ENCODE measurements around the gene TP63.

DNA sequence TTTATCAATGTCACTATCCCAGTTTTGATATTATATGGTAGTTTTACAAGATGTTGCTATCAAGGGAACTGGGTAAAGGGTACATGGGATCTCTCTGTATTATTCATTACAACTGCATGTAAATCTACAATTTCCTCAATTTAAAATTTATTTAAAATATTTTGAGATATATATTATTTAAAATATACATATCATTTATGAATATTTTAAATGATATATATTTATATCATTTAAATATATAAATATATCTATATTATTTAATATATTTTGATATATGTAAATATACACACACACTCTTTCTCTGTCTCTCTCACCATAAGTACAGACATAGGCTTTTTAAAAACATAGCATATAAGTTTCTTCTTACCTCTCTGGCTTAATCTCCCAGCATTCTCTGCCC is 104.7 kb downstream of the TP63 start:
- TF ChIP-seq, protein P1, sequence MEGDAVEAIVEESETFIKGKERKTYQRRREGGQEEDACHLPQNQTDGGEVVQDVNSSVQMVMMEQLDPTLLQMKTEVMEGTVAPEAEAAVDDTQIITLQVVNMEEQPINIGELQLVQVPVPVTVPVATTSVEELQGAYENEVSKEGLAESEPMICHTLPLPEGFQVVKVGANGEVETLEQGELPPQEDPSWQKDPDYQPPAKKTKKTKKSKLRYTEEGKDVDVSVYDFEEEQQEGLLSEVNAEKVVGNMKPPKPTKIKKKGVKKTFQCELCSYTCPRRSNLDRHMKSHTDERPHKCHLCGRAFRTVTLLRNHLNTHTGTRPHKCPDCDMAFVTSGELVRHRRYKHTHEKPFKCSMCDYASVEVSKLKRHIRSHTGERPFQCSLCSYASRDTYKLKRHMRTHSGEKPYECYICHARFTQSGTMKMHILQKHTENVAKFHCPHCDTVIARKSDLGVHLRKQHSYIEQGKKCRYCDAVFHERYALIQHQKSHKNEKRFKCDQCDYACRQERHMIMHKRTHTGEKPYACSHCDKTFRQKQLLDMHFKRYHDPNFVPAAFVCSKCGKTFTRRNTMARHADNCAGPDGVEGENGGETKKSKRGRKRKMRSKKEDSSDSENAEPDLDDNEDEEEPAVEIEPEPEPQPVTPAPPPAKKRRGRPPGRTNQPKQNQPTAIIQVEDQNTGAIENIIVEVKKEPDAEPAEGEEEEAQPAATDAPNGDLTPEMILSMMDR (IDR thresholded peaks at IDR 0.05): no peak
- TF ChIP-seq POLR2A (IDR thresholded peaks at IDR 0.05): no peak
